Memory B cell (primary cell): ENCODE measurements around the gene CHRM5.
"Not testable (repeated sequence)": the region's sequence is repeated elsewhere in the genome, so short reads cannot be mapped to it uniquely, and the experiment has no call there.

Experiments used
- ATAC-seq: fragments of 150-1000 bp; cut with Tn5 transposase; 2 replicates; pipeline ENCODE4 v1.10.0; 2021; ENCODE audit warnings: low read depth, mild to moderate bottlenecking, moderate library complexity
- DNase-seq, 2 donors: peaks; one replicate each; pipeline ENCODE4 v3.0.0; 2022; ENCODE audit warnings: low spot score in 2 of 2
- H3K27ac Mint-ChIP-seq: one replicate; pipeline ENCODE4 v1.8.0; 2022; ENCODE audit warnings: mild to moderate bottlenecking, moderate library complexity, mixed read lengths
- H3K27me3 Mint-ChIP-seq: one replicate; pipeline ENCODE4 v1.8.0; 2022; ENCODE audit warnings: mixed read lengths
- H3K36me3 Mint-ChIP-seq: one replicate; pipeline ENCODE4 v1.8.0; 2022; ENCODE audit warnings: mild to moderate bottlenecking, mixed read lengths
- H3K4me1 Mint-ChIP-seq: one replicate; pipeline ENCODE4 v1.8.0; 2022; ENCODE audit warnings: mixed read lengths
- H3K4me3 Mint-ChIP-seq: one replicate; pipeline ENCODE4 v1.8.0; 2022; ENCODE audit warnings: mild to moderate bottlenecking, moderate library complexity, mixed read lengths
- H3K9me3 Mint-ChIP-seq: one replicate; pipeline ENCODE4 v1.8.0; 2022; ENCODE audit warnings: mixed read lengths

Gene CHRM5

DNA sequence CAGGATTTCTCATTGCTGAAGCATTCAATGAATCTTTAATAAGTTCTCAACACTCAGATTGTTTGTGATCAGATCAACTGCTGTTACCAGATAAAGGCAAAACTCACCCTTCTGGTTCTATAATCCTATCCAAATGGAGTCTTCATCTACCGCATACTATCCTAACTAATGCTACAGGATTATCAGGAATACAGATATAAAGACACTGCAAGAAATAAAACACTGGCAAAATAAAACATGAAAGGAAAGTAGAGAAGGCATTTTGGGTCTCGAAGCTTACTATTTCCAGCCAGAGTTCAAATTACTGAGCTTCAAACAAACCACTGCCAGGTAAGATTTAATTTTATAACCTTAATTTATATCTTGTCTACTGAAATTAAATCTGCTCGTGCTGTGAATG lies 524 bp downstream of the CHRM5 start:
- Mint-ChIP-seq H3K27ac (no peak overlapping the region), H3K4me1 (no peaks in the 10 kb centered on the region), H3K27me3 (no peaks in the 10 kb centered on the region), H3K9me3 (no peaks in the 10 kb centered on the region), H3K36me3 (peaks cover 2% of the 10 kb centered on the region), H3K4me3 (no peak overlapping the region)
- DNase-seq (no peak), ATAC-seq (no peak)

DNA sequence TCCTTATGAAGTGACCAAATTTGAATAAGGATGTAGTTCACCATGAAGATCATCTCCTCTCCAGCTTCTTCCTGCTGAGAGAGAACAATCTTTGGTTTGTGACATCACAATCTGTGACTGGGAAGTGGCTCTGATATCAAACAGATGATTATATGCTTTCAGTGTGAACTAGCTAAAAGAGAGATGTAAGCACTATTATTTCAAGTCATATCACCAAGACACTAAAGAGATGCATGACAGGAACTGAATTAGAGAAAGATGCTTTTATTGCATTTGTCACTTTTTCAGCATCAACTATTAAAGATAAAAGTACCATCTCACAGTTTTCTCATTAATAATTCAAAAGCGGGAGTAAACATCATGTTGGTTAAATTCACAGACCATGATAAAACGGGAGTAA lies 3.5 kb downstream of the CHRM5 start:
- H3K27ac Mint-ChIP-seq: no peak overlapping the region
- H3K27me3 Mint-ChIP-seq: no peaks in the 10 kb centered on the region
- ATAC-seq (no peak), DNase-seq (no peak)
- H3K4me1 Mint-ChIP-seq: no peaks in the 10 kb centered on the region
- no peak overlapping the region for H3K4me3 Mint-ChIP-seq
- H3K36me3 Mint-ChIP-seq: peaks cover 4% of the 10 kb centered on the region
- no peaks in the 10 kb centered on the region for H3K9me3 Mint-ChIP-seq

DNA sequence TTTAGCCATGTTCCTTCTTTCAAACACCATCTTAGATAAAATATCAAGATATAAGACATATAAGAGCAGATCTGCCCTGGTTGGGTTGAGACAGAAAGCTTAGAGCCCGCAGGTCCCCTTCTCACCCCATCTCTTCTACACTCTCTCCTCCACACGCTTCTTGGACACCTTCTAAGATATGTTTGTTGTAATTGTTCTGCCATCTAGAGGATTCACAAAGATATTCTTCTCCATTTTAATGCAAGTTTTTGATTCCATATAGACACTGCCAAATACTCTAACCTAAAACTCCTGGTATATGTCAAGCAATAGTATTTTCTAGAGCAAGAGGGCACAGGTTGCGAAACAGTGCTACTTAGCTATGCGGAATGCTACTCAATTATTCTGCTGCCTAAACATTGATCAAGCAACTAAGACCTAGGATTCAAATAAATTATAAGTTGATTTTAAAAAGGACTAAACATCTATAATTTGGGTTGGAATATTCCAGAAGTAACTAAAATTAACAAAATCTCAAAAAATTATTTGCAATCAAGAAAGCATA lies 6.8 kb downstream of the CHRM5 start:
- DNase-seq (no peak), ATAC-seq (no peak)
- no peak overlapping the region for H3K27ac Mint-ChIP-seq
- peaks cover 2% of the 10 kb centered on the region for H3K36me3 Mint-ChIP-seq
- no peak overlapping the region for H3K4me3 Mint-ChIP-seq
- H3K4me1 Mint-ChIP-seq: no peaks in the 10 kb centered on the region
- no peaks in the 10 kb centered on the region for H3K27me3 Mint-ChIP-seq
- no peaks in the 10 kb centered on the region for H3K9me3 Mint-ChIP-seq

DNA sequence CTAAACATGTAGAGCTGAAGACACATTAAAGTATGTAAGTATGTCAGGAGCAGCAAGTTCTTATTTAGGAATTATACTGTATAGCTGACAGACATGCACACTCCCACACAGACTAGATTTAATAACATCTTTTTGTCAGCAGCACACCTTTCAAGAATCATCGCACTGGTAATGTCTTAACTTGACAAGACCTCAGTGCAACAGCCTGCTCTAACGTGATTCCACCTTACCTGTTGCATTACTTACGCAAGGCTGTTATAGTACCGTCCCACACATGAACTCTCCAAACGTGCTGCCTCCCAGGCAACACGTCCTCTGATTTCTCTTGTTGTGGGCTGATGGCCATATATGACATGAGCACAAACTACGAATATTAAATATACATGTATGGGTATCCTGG lies 11.9 kb downstream of the CHRM5 start:
- no peaks in the 10 kb centered on the region for H3K4me1 Mint-ChIP-seq
- H3K9me3 Mint-ChIP-seq: no peaks in the 10 kb centered on the region
- no peak for DNase-seq
- ATAC-seq: no peak
- no peaks in the 10 kb centered on the region for H3K27me3 Mint-ChIP-seq
- no peaks in the 10 kb centered on the region for H3K36me3 Mint-ChIP-seq
- H3K27ac Mint-ChIP-seq: no peak overlapping the region
- H3K4me3 Mint-ChIP-seq: no peak overlapping the region

DNA sequence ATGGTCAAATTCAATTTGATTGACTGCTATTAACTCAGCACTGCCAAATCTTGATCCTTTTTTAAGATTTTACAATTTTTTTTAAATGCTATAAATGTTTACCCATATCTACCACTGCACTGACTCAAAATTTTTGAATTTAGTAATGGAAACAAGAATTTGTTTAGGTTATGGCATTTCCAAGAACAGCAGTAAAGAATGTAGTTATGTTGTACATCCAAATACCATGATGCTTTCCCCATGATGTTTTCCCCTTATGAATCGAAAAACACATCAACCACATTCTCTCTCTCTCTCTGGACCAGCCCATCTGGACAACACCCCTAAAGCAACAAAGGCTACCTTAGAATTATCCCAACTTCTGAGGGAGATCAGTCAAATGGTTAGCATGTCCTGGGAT lies 14.2 kb downstream of the CHRM5 start:
- Mint-ChIP-seq H3K27me3 (no peaks in the 10 kb centered on the region), H3K9me3 (no peaks in the 10 kb centered on the region), H3K4me3 (no peak overlapping the region), H3K36me3 (peaks cover 2% of the 10 kb centered on the region), H3K4me1 (no peaks in the 10 kb centered on the region), H3K27ac (no peak overlapping the region)
- DNase-seq (no peak), ATAC-seq (no peak)

DNA sequence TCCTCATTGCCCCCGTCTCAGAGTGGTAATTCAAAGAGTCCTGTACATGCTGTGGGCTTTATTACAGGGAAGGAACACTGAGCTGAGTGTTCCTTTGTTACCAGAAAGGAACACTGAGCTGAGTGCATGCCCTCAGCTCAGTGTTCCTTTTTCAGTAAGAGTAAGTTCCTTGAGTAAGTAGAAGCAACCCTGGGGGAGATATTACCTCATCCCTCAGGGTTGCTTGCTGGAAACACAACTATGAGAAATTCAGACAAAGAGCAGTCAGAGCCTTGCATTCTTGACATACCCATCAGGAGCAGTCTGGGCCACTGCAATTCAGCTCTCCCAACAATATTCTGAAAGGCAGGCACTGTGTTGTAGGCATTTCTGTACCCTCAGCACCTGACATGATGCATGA lies 17.0 kb downstream of the CHRM5 start:
- H3K27ac Mint-ChIP-seq: no peak overlapping the region
- peaks cover 3% of the 10 kb centered on the region for H3K36me3 Mint-ChIP-seq
- H3K4me3 Mint-ChIP-seq: no peak overlapping the region
- DNase-seq (no peak), ATAC-seq (no peak)
- H3K27me3 Mint-ChIP-seq: no peaks in the 10 kb centered on the region
- no peaks in the 10 kb centered on the region for H3K9me3 Mint-ChIP-seq
- no peaks in the 10 kb centered on the region for H3K4me1 Mint-ChIP-seq

DNA sequence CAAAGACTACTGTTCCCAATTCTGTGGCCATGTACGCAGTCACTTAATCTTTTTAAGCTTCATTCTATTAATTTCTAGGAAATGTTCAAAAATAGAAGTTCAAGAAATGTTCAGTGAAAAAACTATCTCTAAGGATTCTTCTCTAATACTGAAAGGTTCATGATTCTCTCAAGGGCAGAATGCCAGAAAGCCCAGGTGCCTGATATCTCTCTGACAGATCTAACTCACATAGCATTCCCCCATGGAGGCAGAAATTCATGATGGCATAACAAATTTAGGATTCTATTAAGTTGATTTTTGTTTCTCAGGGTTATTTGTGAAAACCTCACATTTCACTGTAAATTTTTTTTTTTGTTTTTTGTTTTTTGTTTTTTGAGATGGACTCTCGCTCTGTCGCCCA lies 17.5 kb downstream of the CHRM5 start:
- H3K27me3 Mint-ChIP-seq: no peaks in the 10 kb centered on the region
- no peaks in the 10 kb centered on the region for H3K9me3 Mint-ChIP-seq
- ATAC-seq (no peak), DNase-seq (no peak)
- peaks cover 3% of the 10 kb centered on the region for H3K36me3 Mint-ChIP-seq
- no peak overlapping the region for H3K4me3 Mint-ChIP-seq
- no peak overlapping the region for H3K27ac Mint-ChIP-seq
- no peaks in the 10 kb centered on the region for H3K4me1 Mint-ChIP-seq

DNA sequence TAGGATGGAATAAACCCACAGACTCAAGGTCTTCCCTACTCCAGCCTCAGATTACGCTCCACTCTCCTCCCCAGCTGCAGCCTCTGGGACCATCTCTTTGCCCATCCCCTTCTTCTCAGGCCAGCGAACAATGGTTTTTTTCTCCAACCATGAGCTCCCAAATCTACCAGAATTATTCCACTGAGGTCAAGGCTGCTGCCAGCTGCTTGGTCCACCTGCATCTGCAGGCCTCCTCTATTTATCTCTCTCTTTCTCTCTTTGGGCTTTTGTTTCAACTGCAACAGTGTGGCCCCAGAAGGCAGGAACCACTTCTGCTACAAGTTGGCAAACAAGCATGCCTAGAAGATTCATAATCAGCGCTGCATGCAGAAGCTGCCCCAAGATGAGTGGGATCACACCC lies 19.1 kb downstream of the CHRM5 start:
- Mint-ChIP-seq H3K4me1 (peaks cover 2% of the 10 kb centered on the region), H3K27ac (no peak overlapping the region), H3K27me3 (no peaks in the 10 kb centered on the region), H3K4me3 (no peak overlapping the region), H3K36me3 (peaks cover 7% of the 10 kb centered on the region), H3K9me3 (no peaks in the 10 kb centered on the region)
- ATAC-seq (no peak), DNase-seq (no peak)

DNA sequence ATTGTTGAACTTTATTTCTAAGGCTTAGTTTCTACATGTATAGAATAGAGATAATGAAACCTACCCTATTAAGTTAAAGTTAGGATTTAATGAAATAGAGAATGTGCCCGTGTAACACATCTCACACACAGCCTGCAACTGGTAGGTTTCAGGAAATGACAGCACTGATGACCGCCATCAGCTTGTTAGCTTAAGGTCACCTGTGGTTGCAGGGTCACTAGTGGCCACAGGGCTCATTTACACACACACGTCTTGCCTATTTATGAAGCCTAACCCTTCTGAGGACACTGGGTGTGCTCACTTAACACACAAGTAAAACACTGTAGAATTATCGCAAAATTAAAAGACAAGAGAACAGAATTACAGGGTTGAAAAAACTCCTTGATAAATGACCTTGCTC lies 20.1 kb downstream of the CHRM5 start:
- no peak for ATAC-seq
- DNase-seq: no peak
- Mint-ChIP-seq H3K27ac (no peak overlapping the region), H3K36me3 (peaks cover 7% of the 10 kb centered on the region), H3K4me3 (no peak overlapping the region), H3K27me3 (no peaks in the 10 kb centered on the region), H3K4me1 (peaks cover 2% of the 10 kb centered on the region), H3K9me3 (no peaks in the 10 kb centered on the region)

DNA sequence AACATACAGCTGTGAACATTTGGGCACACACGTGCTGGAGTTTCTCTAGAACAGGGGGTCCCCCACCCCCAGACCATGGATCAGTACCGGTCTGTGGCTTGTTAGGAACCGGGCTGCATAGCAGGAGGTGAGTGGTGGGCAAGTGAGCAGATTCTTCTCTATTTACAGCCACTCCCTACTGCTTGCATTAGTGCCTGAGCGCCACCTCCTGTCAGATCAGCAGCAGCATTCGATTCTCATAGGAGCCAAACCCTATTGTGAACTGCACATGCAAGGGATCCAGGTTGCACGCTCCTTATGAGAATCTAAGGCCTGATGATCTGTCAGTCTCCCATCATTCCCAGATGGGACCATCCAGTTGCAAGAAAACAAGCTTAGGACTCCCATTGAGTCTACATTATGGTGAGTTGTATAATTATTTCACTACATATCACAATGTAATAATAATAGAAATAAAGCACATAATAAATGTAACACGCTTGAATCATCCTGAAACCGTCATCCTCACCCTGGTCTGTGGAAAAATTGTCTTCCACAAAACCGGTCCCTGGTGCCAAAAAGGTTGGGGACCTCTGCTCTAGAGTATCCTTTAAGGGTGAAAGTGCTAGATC lies 25.8 kb downstream of the CHRM5 start:
- Mint-ChIP-seq H3K9me3 (no peaks in the 10 kb centered on the region), H3K4me3 (no peak overlapping the region), H3K27me3 (no peaks in the 10 kb centered on the region), H3K36me3 (peaks cover 4% of the 10 kb centered on the region), H3K27ac (no peak overlapping the region), H3K4me1 (peaks cover 2% of the 10 kb centered on the region)
- ATAC-seq: no peak
- no peak for DNase-seq

DNA sequence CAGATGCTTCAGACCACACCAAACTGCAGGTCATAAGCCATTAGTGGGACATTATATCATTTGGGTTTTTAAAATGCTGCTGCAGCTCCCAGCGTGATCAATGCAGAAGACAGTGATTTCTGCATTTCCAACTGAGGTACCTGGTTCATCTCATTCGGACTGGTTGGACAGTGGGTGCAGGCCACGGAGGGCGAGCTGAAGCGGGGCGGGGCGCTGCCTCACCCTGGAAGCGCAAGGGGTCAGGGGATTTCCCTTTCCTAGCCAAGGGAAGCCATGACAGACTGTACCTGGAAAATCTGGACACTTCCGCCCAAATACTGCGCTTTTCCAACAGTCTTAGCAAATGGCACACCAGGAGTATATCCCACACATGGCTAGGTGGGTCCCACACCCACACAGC lies 27.4 kb downstream of the CHRM5 start:
- H3K27me3 Mint-ChIP-seq, ATAC-seq, H3K36me3 Mint-ChIP-seq: not testable (repeated sequence)

DNA sequence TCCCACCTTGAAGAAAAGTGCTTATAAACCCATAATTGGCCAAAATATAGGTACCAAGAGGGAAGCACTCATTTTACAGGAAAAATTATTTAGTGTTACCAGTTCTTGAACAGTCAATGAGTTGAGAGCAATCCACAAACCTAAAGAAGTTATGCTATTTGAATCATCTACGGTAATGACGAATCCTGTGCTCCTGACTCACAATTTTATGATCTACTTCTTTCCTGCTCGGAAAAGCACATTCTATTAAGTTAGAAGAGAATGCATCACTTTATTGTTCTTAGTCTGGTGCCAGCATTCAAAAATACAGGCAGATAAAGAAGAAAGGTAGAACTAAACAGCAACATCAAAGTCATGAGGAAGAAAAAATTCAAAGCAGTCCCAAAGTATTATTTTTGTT lies 33.2 kb downstream of the CHRM5 start:
- H3K36me3 Mint-ChIP-seq: peaks cover 6% of the 10 kb centered on the region
- H3K27ac Mint-ChIP-seq: no peak overlapping the region
- ATAC-seq (no peak), DNase-seq (no peak)
- no peaks in the 10 kb centered on the region for H3K9me3 Mint-ChIP-seq
- H3K4me1 Mint-ChIP-seq: no peaks in the 10 kb centered on the region
- H3K27me3 Mint-ChIP-seq: no peaks in the 10 kb centered on the region
- no peak overlapping the region for H3K4me3 Mint-ChIP-seq

More for the DNA sequence above, 27.4 kb downstream of the CHRM5 start:
- H3K4me1 Mint-ChIP-seq, DNase-seq, H3K9me3 Mint-ChIP-seq, H3K27ac Mint-ChIP-seq, H3K4me3 Mint-ChIP-seq: not testable (repeated sequence)

DNA sequence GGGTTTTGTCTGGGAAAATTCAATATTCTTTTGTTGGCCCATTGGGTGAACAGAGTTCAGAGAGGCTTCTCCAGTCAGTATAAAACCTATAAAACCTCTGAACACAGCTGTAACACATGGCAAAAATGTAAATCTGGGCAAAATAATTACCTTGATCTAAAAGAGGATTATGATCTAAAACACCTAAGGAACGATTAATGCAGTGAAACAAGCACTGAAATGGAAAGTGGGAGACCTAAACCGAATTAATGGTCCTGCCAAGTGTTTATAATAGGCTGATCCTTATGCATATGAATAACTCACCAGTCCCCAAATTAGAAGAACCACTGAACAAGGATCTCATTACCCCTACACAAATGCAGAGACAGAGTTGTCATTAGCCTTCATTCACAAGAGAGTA lies 38.1 kb downstream of the CHRM5 start:
- Mint-ChIP-seq H3K4me3 (no peak overlapping the region), H3K9me3 (no peaks in the 10 kb centered on the region), H3K36me3 (peaks cover 7% of the 10 kb centered on the region), H3K27ac (no peak overlapping the region), H3K27me3 (no peaks in the 10 kb centered on the region), H3K4me1 (no peaks in the 10 kb centered on the region)
- DNase-seq (no peak), ATAC-seq (no peak)

DNA sequence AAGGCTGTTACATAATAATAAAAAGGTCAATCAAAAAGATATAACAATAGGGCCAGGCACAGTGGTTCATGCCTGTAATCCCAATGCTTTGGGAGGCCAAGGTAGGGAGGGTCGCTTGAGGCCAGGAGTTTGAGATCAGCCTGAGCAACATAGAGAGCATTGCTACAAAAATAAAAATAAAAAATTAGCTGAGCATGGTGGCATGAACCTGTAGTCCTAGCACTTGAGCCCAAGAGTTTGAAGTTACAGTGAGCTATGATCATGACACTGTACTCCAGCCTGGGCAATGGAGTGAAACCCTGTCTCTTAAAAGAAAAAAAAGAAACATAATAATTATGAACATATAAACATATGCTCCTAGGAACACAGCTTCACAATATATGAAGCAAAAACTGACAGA lies 41.4 kb downstream of the CHRM5 start:
- Mint-ChIP-seq H3K4me1 (peaks cover 4% of the 10 kb centered on the region), H3K27ac (no peak overlapping the region), H3K27me3 (no peaks in the 10 kb centered on the region), H3K4me3 (no peak overlapping the region), H3K36me3 (peaks cover 2% of the 10 kb centered on the region), H3K9me3 (no peaks in the 10 kb centered on the region)
- DNase-seq (no peak), ATAC-seq (no peak)

DNA sequence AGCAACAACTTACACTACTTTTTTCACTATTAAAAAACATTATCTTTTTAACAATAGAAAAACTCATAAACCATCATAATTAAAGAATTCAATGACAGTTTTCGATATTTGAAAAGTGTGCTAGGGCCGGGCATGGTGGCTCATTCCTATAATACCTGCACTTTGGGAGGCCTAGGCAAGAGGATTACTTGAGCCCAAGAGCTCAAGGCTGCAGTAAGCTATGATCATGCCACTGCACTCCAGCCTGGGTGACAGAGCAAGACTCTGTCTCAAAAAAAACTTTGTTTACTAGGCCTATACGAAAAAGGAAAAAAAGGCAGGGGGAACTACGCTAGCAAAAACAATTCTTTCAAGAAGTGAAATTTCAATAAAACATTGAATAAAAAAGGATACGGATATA lies 42.6 kb downstream of the CHRM5 start:
- Mint-ChIP-seq H3K9me3 (no peaks in the 10 kb centered on the region), H3K27ac (no peak overlapping the region), H3K4me1 (peaks cover 4% of the 10 kb centered on the region), H3K4me3 (no peak overlapping the region), H3K27me3 (no peaks in the 10 kb centered on the region), H3K36me3 (peaks cover 2% of the 10 kb centered on the region)
- DNase-seq (no peak), ATAC-seq (no peak)
